HCT116 (cell line): ENCODE results near the gene MAPK14.

Experiments used
- CTCF ChIP-seq, 3 experiments: fragments of 200-600 bp in 1 of 3; sonication (generic) in 1 of 3; IDR thresholded peaks in 2 of 3; conservative IDR thresholded peaks in 1 of 3; 2 replicates each; pipeline ENCODE4 v1.5.1; 2012 to 2017; ENCODE audit warnings: low read depth in 2 of 3, low read length in 2 of 3, antibody characterized with exemption in 1 of 3, borderline replicate concordance in 1 of 3, control low read depth in 1 of 3, mild to moderate bottlenecking in 1 of 3, mixed read lengths in 1 of 3, mixed run types in 1 of 3, moderate library complexity in 1 of 3; ENCODE audit not compliant: insufficient read depth in 1 of 3
- POLR2AphosphoS5 ChIP-seq: IDR thresholded peaks from 2 replicates; pipeline ENCODE4 v1.6.1; 2011; ENCODE audit warnings: mild to moderate bottlenecking, low read depth, low read length, moderate library complexity
- ZFX ChIP-seq: fragments of 450-650 bp; IDR thresholded peaks from 2 replicates; pipeline ENCODE4 v1.6.1; 2017

DNA sequence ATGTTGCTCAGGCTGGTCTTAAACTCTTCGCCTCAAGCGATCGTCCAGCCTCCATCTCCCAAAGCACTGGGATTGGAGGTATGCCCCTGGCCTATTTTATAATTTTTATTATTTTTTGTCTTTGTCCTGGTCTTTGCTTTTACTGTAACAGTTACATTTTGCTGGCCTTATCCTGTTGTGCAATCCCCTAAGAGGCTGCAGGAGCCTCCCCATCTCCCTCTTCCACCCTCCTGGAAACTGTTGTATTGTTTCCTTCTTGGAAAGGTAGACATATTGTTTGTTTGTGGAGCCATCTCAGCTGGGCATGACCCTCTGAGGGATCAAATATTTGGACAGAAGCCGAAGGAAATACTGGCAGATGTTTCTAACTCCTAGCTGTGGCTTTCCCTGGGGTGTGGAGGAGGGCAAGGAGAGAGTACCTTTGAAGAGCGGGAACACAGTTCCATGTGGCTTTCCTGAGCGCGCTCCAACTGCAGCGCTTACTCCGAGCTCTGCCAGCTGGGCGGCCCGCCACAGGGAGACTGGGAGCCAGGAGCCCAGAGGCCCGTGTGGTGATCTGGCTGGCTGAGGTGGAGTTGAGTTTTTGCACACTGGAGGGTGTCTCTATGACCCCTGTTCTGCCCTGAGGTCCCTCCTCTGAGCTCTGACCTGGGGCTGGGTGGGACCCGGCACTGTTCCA, 107.6 kb downstream of the MAPK14 start:
- TF ChIP-seq CTCF (IDR thresholded peaks at IDR 0.05 in 2 of 3, conservative IDR thresholded peaks at IDR 0.05 in 1 of 3; ENCODE audit: borderline replicate concordance in 1 of 3, insufficient read depth in 1 of 3, low read depth in 2 of 3, low read length in 2 of 3) (no peak), ZFX (no peak), POLR2AphosphoS5 (no peak)
